GM13977 (cell line): ENCODE measurements around the gene TIMM8B.

Experiments used
- DNase-seq: peaks from one replicate; pipeline ENCODE4 v3.0.0; 2012; ENCODE audit warnings: low spot score
- in situ Hi-C: fragments of 300-500 bp; cut with MboI; formaldehyde crosslinking; loops from one replicate; pipeline ENCODE4 v1.12.0; 2022; ENCODE audit warnings: low sequenced_read_pairs, low pct_unique_long_range_greater_than_20kb, mixed read lengths, inconsistent platforms; ENCODE audit not compliant: unreplicated experiment
- TF ChIP-seq, protein P1 (sequence below): IDR thresholded peaks from 2 replicates; pipeline ENCODE4 v1.5.1; 2012; ENCODE audit warnings: mild to moderate bottlenecking, control low read depth; ENCODE audit not compliant: insufficient read depth; ENCODE audit errors: extremely low read depth, missing control alignments

TIMM8B gene

DNA sequence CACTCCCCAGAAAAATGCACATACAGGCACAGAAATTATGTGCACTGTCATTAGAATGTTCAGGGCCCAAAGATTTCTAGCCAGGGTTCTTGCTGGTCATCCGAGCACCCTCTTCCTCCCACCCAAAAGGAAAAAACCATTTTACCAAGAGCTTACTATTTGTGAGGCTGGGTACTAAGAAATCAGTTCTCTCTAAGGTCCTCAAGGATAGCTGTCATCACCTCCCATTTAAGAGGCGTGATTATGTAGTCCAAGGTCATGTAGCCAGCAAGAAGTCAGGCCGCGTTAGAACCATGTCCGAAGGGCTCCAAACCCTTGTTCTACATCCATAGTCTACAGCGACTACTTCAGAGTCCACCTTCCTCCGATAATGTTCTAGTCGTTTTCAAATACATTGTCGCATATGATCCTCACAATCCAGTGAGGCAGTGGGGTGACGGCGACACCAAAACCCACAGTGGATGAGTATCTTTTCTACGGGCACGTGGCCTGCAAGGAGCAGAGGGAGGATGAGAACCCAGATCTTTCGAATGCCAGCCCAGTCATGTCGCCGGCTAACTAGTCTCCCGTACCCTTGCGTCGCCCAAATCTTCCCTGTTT, 634 bp downstream of the TIMM8B start:
- peak; percentile 28 for DNase-seq
- in situ Hi-C loops, result no loop called here
- TF ChIP-seq, protein P1, sequence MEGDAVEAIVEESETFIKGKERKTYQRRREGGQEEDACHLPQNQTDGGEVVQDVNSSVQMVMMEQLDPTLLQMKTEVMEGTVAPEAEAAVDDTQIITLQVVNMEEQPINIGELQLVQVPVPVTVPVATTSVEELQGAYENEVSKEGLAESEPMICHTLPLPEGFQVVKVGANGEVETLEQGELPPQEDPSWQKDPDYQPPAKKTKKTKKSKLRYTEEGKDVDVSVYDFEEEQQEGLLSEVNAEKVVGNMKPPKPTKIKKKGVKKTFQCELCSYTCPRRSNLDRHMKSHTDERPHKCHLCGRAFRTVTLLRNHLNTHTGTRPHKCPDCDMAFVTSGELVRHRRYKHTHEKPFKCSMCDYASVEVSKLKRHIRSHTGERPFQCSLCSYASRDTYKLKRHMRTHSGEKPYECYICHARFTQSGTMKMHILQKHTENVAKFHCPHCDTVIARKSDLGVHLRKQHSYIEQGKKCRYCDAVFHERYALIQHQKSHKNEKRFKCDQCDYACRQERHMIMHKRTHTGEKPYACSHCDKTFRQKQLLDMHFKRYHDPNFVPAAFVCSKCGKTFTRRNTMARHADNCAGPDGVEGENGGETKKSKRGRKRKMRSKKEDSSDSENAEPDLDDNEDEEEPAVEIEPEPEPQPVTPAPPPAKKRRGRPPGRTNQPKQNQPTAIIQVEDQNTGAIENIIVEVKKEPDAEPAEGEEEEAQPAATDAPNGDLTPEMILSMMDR, result no peak

DNA sequence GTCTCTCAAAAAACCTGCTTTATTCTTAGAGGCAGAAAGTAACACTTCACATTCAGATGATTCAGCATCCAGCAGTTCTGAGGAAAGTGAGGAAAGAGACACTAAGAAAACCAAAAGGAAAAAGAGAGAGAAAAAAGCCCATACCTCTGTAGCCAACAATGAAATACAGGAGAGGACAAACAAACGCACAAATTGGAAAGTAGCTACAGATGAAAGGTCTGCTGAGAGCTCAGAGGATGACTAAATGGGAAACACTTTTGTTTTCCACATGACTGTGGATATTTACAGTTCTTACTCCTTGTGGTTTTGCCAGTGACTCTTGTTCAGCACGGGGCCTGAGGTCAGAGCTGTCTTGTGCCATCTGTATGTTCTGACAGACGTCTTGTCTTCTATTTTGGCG, 3.8 kb downstream of the TIMM8B start:
- DNase-seq, result no peak
- in situ Hi-C loops, result no loop called here
- TF ChIP-seq, protein P1, result no peak

GRCh38 chr11:112073941-112074811, 12.4 kb downstream of the TIMM8B start, which contains the start of the genes NKAPD1 and PIH1D2:
Gene NKAPD1 (plus strand): TSS chr11:112074299. CDS start chr11:112075575, 1,276 bp downstream.
Gene PIH1D2 (minus strand): TSS chr11:112074017. CDS start chr11:112073174, 843 bp downstream.
- DNase-seq, result peak; percentile 74
- TF ChIP-seq, protein P1, result no peak
- in situ Hi-C loops, result no loop called here

GRCh38 chr11:112062923-112063322, 23.6 kb downstream of the TIMM8B start:
- DNase-seq, result no peak
- in situ Hi-C loops, result no loop called here
- TF ChIP-seq, protein P1, result no peak

DNA sequence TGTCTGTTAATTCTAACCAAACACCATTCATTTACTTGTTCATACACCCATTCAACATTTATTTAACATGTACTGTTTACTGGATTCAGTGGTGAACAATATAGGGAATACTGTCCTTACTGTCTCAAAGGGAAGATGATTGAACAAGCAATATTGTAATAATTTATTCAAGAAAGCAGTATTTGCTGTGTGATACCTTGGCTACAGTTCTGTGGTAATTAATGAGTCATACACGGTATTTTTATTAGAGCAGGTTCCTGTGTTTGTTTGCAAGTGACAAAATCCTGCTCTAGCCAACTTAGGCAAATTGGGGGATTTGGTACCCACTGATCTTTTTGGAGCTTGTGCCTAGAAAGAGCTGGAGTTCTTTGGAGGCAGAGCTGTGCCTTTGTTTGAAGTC, 28.5 kb downstream of the TIMM8B start:
- TF ChIP-seq, protein P1, result no peak
- in situ Hi-C loops, result no loop called here
- DNase-seq, result no peak

GRCh38 chr11:112057170-112057569, 29.4 kb downstream of the TIMM8B start:
- TF ChIP-seq, protein P1, result no peak
- DNase-seq, result no peak
- in situ Hi-C loops, result no loop called here
